GM18505 (cell line): Measurements from ENCODE around the gene ST7.
A peak's percentile ranks its signal among the peaks of the same experiment; 100 is the strongest.
"Not testable (repeated sequence)": the region's sequence is repeated elsewhere in the genome, so short reads cannot be mapped to it uniquely, and the experiment has no call there.

Experiments used
- ATAC-seq: cut with Tn5 transposase; IDR thresholded peaks from one replicate; pipeline ENCODE4 v1.9.1; 2021; ENCODE audit not compliant: unreplicated experiment
- POLR2A ChIP-seq: IDR thresholded peaks from 4 replicates; pipeline ENCODE4 v1.6.1; 2011; ENCODE audit warnings: borderline replicate concordance; ENCODE audit not compliant: insufficient read depth, insufficient read length; ENCODE audit errors: extremely low read depth

Gene ST7

GRCh38 chr7:116955801-116956476 is 2.6 kb downstream of the ST7 start:
- peak; percentile 67 for ATAC-seq

DNA sequence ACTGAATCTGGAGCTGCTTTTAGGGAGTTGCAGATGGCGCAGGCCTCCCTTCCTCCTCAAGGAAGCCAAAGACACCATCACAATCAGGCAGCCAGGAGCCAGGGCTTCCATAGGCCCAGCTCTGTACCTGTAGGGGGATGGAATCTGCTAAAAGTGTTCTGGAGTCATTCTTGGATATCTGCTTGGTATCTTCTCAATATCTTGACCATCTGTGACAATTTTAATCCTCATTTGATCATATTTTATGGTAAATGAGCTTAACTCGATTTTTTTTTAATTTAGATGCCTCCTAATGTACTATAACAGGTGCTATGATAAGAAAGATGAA is 3.1 kb downstream of the ST7 start:
- no peak for TF ChIP-seq POLR2A
- no peak for ATAC-seq

More at GRCh38 chr7:116955801-116956476, 2.6 kb downstream of the ST7 start:
- no peak for TF ChIP-seq POLR2A

- no peak for TF ChIP-seq POLR2A
- ATAC-seq: peak; percentile 36
These were observed 4.6 kb downstream of the ST7 start for GRCh38 chr7:116957874-116958273.

DNA sequence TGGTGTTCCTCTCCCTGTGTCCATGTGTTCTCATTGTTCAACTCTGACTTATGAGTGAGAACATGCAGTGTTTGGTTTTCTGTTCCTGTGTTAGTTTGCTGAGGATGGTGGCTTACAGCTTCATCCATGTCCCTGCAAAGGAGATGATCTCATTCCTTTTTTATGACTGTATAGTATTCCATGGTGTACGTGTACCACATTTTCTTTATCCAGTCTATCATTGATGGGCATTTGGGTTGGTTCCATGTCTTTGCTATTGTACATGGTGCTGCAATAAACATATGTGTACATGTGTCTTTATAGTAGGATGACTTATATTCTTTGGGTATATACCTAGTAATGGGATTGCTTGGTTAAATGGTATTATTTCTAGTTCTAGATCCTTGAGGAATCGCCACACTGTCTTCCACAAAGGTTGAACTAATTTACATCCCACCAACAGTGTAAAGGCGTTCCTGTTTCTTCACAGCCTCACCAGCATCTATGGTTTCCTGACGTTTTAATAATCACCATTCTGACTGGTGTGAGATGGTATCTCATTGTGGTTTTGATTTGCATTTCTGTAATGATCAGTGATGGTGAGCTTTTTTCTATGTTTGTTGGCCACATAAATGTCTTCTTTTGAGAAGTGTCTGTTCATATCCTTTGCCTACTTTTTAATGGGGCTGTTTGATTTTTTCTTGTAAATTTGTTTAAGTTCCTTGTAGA is 8.8 kb downstream of the ST7 start:
- ATAC-seq: not testable (repeated sequence)

- TF ChIP-seq POLR2A: no peak
- no peak for ATAC-seq
These were observed 9.9 kb downstream of the ST7 start for GRCh38 chr7:116963234-116963633.

- no peak for ATAC-seq
- no peak for TF ChIP-seq POLR2A
These were observed 13.3 kb downstream of the ST7 start for GRCh38 chr7:116966601-116967000.

GRCh38 chr7:116967254-116967922 is 14.1 kb downstream of the ST7 start:
- no peak for ATAC-seq
- TF ChIP-seq POLR2A: no peak

DNA sequence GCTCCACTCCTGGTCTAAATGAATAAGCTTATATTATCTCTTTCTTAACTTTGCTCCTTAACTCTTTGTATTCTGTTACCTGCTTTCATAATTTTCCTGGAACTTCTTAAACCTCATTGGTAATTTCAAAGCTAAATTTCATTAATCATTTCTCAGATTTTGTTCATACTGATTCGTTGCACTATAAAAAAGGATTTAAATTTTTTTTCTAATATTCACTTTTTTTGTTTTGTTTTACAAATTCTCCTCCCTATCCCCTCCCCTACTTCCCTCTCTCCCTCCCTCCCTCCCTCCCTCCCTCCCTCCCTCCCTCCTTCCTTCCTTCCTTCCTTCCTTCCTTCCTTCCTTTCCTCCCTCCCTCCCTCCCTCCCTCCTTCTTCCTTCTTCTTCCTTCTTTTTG is 14.7 kb downstream of the ST7 start:
- no peak for ATAC-seq
- no peak for TF ChIP-seq POLR2A

GRCh38 chr7:116968631-116969030 is 15.3 kb downstream of the ST7 start:
- TF ChIP-seq POLR2A: no peak
- no peak for ATAC-seq

DNA sequence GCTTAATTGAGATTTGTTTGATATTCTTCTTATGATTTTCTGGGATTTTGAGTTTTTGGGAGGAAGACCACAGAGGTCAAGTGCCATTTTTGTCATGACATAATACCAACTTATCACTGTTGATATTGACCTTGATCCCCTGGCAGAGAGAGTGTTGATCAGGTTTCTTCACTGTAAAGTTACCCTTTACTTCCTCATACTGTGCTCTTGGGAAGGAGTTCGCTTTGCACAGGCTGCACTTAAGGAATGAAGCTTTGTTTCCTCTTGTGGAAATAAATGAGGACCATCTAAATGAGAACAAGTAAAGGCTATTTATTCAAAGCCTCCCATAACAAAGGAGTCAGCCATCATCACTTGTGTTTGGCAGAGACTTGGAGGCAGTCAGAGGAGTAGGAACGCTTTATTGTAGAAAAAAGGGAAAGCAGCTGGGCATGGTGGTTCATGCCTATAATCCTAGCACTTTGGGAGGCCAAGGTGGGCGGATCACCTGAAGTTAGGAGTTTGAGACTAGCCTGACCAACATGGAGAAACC is 16.1 kb downstream of the ST7 start:
- no peak for ATAC-seq

DNA sequence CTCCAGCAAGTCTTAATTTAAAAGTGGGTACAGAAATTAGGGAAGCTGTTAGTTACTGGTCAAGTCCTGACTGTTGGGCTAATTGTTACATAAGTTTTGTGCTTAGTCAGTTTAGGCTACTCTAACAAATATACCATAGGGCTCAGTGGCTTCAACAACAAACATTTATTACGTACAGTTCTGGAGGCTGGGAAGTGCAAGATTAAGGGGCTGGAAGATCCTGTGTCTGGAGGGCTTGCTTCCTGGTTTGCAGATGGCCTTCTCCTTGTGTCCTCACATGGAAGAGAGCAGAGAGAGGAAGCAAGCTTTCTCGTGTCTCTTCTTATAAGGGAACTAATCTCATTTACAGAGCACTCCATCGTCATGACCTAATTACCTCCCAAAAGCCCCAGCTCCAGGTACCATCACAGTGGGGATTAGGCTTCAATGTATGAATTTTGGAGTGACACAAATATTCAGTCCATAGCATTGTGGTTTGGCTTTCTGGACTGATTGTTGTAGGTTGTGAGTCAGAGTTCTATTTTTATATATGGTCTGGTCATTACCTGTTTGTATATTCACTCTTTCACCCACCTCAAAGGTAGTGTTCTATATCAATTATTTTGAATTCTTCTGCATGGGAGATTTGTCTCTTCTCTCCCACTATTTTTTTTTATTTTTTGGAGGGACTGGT is 17.1 kb downstream of the ST7 start:
- peak; percentile 73 for ATAC-seq
- TF ChIP-seq POLR2A: no peak

More for the DNA sequence above, 16.1 kb downstream of the ST7 start:
- no peak for TF ChIP-seq POLR2A

DNA sequence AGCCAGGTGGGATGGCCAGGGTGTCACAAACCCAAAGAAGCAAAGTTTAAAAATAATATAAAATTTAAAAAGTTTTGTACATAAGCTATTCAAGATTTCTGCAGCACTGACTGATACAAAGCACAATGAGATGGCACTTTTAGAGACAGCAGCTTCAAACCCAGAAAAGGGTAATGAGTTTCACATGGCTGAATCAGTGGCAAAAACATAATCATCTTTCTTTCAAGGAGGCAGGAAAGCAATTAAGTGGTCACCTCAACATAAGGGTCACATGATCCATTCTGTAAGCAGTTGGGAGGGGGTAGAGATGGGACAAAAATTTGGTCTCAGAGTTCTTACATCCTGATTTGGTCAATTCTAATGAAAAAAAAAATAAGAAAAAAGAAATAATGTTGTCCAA is 17.9 kb downstream of the ST7 start:
- not testable (repeated sequence) for ATAC-seq

GRCh38 chr7:116971869-116972268 is 18.6 kb downstream of the ST7 start:
- no peak for ATAC-seq
- no peak for TF ChIP-seq POLR2A

DNA sequence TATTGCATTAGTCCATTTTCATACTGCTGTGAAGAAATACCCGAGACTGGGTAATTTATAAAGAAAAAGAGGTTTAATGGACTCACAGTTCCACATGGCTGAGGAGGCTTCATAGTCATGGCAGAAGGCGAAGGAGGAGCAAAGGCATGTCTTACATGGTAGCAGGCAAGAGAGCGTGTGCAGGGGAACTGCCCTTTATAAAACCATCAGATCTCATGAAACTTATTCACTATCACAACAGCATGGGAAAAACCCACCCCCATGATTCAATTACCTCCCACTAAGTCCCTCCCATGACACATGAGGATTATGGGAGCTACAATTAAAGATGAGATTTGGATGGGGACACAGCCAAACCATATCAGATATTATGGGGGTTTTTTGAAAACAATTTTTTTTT is 21.7 kb downstream of the ST7 start:
- not testable (repeated sequence) for ATAC-seq

DNA sequence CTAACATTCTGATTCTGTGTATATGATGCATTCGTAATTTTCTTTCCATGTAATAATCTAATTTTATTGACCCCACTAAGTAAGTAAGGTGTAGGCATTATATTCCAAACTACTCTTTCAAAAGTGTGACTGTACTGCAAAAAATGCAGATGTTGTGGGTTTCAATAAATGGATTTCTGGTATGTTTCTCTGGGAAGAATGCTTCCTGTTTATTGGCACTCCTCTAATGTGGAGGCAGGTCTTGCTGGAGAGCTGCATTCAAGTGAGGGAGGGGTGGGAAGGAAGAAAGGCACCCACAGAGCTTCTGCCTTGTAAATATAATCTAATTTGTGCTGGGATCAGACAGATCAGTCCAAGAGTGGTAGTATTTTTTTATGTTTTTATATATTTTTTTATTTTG is 23.9 kb downstream of the ST7 start:
- no peak for ATAC-seq
- no peak for TF ChIP-seq POLR2A
